ENCODE measurements around the gene RAB18.
A peak's percentile ranks its signal among the peaks of the same experiment; 100 is the strongest.
"Not testable (repeated sequence)": the region's sequence is repeated elsewhere in the genome, so short reads cannot be mapped to it uniquely, and the experiment has no call there.

Gene RAB18

GRCh38 chr10:27504007-27504807, at the start of gene RAB18:
TSS of gene RAB18 (plus strand) at chr10:27504304. CDS start at chr10:27504370, 66 bp downstream.
- peak; percentile 55 to 98 (median 94) for DNase-seq

GRCh38 chr10:27454837-27455236, 49.3 kb upstream of the RAB18 start:
- no peak for DNase-seq

DNA sequence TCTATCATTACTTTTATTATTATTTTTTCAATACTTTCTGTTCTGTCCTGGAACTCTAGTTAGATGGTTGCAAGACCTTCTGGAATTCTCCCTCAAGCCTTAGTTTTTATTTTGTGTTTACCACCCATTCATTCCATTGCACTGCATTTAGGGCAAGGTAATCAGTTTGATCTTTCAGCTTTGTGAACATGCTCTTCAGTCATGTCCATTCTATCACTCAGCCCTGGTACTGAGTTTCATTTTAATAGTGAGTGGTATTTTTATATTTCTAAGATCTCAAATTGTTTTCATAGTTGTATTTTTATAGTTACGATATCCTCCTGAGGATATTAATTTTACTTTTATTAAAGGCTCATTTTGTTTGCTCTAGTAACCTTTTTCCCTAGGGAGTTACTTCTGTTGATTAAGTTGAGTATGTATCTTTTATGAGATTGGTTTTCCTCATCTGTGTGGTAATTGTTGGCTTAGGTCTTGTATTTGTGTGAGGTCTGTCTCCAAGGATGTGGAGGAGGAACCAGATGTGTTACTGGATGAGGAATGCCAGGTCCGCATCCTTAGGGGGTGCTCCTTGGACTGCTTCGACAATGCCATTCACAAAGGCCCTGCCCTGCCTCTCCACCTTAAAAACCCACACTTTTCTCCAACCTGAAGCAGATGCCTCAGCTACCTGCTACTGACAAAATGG, 46.7 kb upstream of the RAB18 start:
- no peak for DNase-seq

DNA sequence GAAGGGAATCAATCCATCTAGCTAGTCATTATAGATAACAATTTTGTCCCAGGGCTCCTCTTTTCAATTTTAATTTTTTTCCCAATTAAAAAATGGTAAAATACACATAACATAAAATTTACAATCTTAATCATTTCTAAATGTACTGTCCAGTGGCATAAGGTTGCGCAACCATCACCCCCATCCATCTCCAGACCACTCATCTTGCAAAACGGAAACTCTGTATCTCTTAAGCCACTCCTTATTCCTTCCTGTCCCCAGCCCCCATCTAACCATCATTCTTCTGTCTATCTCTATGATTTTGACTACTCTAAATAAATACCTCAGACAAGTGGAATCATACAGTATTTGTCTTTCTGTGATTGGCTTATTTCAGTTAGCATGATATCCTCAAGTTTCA, 46.1 kb upstream of the RAB18 start:
- no peak for DNase-seq

DNA sequence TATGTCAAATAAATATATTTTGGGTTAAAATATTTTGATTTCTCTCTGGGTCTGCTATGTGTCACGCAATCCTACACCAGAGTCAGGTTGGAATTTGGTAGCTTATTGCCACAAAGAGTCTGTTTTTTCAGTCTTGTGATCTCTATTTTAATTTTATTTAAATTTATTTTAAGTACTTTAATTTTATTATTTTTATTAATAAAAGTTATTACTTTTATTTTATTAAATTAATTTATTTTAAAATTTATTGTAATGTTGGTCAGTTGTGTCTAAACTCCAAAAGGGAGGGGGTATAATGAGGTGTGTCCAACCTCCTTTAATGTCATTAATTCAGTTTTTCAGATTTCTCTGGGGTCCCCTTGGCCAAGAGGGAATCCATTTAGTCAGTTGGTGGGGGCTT, 42.8 kb upstream of the RAB18 start:
- no peak for DNase-seq

DNA sequence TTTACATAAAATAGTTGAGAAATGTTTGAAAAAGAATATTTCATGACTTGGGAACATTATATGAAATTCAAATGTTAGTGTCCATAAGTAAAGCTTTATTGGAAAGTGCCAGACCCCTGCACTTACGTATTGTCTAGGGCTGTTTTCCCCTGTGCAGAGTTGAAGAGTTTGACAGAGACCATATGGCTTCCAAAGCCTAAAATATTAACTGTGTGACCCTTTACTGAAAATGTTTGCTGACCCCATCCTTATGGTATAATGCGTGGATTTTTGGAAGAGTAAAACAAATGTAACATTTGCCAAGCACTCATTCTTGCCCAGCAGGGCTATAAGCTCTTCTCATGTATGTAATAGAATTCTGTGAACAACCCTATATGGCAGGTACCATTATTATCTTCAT, 40.1 kb upstream of the RAB18 start:
- no peak for DNase-seq

- no peak for DNase-seq
Observed at GRCh38 chr10:27464993-27465392, 39.1 kb upstream of the RAB18 start.

- DNase-seq, result not testable (repeated sequence)
Observed at GRCh38 chr10:27465596-27465995, 38.5 kb upstream of the RAB18 start.

GRCh38 chr10:27470885-27471284, 33.2 kb upstream of the RAB18 start:
- no peak for DNase-seq

DNA sequence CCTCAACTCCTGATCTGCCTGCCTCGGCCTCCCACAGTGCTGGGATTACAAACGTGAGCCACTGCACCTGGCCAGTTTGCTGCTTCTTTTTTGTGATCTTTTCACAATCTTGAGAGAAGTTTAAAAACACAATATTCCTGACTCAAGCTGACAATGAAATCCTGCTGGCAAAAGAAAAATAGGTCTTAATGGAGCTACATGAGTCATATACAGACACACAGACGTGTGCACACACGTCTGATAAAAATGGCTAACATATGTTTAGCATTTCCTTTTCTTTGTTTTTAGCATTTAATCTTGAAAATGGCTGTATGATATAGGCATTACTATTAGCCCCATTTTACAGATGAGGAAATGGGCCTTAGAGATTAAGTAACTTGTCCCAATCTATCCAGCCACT, 29.4 kb upstream of the RAB18 start:
- no peak for DNase-seq

DNA sequence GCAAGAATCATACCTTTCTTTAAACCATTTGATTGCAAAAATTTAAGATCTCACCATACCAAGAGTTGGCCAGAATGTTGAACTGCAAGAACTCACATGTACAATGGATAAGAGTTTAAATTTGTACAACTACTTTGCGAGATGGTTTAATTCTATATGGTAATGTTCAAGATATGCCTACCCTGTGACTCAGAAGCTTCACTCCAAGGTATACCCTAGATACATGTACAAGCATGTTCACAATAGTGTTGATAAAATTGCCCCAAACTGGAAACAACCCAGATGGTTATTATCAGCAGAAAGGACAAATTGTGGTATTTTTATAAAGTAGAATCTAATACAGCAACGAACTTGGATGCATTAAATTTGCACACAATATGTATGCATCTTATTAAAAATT, 25.1 kb upstream of the RAB18 start:
- no peak for DNase-seq

DNA sequence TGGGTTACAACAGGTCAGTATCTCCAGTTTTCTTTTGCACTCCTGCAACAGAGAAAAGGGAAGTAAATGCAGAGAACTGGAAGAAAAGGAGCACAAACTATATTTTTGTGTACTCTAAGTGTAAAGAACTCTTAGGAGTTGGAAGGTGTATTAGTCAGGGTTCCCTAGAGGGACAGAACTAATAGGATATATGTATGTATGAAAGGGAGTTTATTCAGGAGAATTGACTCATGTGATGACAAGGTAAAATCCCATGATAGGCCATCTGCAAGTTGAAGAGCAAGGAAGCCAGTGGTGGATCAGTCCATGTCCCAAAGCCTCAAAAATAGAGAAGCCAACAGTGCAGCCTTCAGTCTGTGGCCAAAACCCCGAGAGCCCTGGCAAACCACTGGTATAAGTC, 22.6 kb upstream of the RAB18 start:
- DNase-seq, result no peak

DNA sequence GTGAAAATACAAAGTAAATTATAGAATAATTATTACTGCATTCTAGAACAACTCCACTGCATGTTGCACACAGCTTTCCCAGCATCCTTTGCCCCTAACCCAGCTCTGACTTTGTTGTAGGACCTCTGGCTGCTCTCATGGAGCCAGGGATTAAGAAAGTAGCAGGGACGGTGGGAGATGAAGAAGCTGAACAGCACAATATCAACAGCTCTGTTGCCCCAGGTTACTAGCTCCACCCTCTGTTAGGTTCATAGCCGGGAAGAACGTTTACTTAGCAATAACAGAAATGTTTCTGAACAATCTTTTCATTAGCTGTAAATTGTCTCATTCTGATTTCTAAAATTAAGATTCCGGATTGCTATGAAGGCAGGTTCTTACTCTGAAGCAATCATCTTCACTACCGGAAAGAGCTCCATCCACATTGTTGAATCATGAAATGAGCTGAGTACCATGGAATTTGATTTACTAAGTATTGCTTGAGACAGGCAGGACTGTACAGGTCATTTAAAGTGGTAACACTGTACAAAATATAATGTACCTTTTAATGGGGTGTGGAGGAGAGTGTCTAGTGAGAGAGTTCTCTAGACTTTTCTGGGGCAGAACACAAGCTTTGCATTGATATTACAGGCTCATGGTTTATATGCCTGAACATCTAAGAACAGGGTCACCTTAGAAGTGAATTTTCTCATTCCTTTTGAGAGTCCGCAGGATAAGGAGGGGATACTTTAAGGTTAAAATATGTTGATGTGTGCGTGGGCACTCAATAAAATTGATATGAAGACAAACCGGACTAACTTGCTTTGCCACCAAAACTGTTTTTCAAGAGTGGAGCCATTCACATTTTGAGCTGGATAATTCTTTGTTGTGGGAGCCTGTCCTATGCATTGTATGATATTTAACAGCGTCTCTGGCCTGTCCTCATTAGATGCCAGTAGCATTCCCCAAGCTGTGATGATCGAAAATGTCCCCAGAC, 20.8 kb upstream of the RAB18 start:
- DNase-seq, result no peak

GRCh38 chr10:27485368-27485767, 18.7 kb upstream of the RAB18 start:
- no peak for DNase-seq

DNA sequence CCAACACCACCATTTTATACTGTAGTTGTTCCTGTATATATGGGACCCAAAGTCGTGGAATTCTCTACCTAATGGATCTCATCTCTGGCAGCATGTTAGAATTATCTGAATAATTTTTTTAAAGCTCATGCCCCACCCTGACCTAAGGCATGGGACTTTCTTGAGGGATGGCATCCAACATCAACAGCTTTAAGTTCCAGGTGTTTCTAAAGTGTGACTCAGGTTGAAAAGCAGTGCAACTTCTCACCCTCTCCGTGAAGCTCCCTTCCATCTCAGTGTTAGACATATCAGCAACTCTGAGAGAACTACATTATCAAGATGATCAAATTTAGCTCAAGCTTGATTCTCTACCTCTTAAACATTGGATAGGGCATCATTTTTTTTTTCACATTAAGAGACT, 18.1 kb upstream of the RAB18 start:
- DNase-seq, result no peak

- no peak for DNase-seq
Observed at GRCh38 chr10:27490807-27491206, 13.3 kb upstream of the RAB18 start.

GRCh38 chr10:27494116-27494805, 9.8 kb upstream of the RAB18 start:
- DNase-seq, result no peak

GRCh38 chr10:27496137-27496536, 8.0 kb upstream of the RAB18 start:
- no peak for DNase-seq

DNA sequence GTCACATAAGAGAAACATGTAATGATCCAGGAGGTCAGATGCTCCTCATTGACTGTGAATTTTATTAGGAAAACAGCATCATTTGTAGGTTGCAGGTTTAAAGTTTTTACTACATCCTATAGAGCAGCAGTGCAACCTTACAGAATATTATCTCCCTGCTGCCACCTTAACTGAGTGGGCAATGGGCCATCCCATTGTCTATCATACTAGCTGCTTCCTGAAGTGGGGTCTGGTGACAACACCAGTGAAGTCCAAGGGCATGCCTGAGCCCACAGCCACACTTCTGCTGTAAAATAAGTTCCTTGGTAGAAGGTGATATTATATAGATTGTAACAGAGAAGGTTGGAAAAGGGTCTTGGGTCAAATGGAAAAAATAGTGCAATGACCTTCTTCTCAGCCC, 4.0 kb upstream of the RAB18 start:
- DNase-seq, result no peak

- DNase-seq, result no peak
Observed at GRCh38 chr10:27500886-27501285, 3.2 kb upstream of the RAB18 start.

DNA sequence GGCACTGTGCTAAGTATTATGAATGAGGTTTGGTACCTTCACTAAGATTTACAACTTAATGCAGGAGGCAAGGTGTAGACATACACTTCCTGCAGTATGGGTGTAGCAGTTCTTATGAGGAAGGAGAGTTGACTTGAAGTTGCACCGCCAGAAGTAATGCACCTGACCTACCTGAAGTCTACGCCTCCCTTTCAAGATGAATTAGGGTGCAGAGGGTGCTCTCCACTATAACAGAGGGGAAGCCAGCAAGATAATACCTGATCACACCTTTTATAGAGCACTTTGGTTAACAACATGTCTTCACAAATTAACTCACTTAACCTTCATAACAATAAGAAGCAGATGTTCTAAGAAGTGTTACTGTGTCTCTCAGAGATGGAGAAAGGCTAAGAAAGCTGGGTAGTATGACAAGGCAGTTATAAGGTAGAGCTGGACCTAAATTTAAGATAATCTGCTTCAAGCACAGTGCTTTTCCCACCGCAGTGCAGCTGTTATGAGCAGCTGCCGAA, 552 bp upstream of the RAB18 start:
- DNase-seq, result no peak

Measured in nucleus accumbens (tissue), 56 donors.